HG02798 (cell line): Measurements from ENCODE around the gene PCBP3.
"Not testable (repeated sequence)": the region's sequence is repeated elsewhere in the genome, so short reads cannot be mapped to it uniquely, and the experiment has no call there.

ENCODE experiments used
- ATAC-seq: cut with Tn5 transposase; IDR thresholded peaks from one replicate; pipeline ENCODE4 v1.9.1; 2021; ENCODE audit warnings: mild to moderate bottlenecking; ENCODE audit not compliant: unreplicated experiment, poor library complexity

Gene PCBP3

DNA sequence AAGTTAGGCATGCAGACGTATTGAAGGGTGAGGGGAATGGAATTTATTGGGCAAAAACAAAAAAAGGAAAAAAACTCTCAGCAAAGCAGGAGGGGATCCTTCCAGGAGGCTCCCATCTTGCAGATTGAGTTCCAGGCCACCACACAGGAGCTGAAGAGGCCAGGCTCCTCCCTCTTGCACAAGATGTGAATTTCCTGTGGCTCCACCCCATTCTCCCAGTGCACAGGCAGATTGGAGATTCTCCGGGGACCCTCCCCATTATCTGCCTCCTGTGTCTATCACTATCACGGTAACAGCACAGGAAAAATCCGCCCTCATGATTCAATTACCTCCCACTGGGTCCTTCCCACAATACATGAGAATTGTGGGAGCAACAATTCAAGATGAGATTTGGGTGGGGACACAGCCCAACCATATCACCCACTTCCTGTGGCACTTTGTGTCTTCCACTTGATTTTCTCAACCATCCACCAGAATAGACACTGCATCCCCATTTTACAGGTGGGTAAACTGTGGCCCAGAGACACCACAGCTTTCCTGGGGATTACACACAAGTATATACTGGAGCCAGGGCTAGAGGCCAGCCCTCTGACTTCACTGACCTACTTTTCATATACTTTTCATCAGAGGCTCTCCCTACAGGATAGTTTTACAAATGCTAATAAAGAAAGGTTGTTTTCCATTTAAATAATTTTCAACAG lies 319.2 kb downstream of the PCBP3 start:
- no peak for ATAC-seq

DNA sequence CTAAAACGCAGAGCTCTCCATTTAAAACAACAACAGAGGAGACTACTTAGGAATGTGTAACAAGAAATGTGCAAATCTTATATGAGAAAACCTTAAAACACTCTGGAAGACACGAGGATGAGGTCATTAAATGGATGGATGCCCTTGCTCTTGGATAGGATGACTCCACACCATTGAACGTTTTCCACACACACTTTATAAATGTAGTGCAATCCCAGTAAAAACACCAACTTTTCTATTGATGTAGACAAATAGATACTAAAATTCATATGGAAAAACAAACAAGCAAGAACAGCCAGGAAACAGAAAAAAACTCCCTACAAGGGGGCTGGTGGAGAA lies 319.7 kb downstream of the PCBP3 start:
- ATAC-seq: no peak

DNA sequence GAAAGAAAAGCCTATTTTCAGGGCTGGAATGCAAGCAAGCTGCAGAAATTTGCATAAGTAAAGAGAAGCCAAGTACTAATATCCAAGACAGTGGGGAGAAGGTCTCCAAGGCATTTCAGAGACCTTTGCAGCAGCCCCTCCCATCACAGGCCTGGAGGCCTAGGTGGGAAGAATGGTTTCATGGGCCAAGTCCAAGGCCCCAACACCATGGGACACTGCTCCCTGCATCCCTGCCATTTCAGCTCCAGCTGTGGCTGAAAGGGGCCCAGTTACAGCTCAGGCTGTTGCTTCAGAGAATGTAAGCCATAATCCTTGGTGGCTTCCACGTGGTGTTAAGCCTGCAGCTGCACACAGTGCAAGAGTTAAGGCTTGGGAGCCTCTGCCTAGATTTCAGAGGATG lies 321.1 kb downstream of the PCBP3 start:
- no peak for ATAC-seq

- no peak for ATAC-seq
Observed at GRCh38 chr21:45965084-45965809, 321.7 kb downstream of the PCBP3 start.

DNA sequence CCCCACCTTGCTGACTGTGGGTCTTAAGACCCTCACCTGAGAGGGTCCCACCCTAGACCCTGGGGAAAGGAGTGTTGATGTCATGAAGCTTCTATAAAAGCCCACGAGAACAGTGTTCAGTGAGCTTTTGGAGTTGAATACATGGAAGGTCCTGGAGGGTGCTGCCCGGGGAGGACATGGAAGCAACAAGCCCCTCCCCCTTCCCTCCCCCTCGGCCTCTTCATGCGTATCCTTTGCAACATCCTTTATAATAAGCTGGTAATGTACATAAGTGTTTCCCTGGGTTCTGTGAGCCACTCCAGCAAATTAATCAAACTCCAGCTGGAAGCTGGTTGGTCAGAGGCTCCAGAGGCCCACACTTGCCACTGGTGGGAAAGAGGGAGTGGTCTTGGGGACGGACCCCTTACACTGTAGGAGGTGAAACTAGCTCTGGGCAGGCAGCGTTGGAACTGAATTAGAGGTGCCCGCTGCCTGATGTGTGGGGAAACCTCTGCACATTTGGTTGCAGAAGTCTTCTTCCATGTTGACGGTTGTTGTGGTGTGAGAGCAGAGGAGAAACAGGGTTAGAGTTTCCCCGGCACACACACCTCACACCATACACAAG lies 323.4 kb downstream of the PCBP3 start:
- no peak for ATAC-seq

DNA sequence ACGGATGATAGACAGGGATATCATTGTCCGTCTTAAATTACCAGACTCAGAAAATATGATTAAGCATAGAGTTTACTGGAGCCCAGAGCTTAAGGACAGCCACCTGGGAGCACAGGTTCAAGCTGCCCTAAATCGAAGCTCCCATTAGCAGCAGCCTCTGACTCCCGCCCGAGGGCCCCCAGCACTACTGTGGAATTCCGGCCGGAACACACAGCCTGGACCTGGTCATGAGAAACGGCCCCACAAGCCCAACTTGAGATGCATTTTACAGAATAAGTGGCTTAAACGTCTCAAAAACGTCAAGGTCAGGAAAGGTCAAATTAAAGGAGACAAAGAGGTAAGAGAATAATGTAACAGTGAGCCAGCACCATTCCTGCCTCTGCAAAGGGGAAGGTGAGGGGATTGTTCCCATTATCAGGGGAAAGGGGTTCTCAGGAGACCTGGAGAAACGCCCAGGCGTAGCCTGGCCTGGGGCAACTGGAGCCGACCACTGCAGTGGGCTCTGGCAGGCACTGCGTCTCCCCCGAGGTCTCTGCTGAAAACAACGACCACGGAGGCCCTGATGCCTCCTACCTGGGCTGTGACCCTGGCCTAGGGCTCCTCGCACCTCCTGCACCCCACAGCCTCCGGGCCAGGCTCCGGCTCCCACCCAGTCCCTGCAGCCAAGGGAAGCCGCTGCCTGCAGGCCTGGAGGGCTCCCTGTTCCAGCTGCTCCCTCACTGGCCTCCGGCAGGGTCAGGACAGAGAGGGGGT lies 326.6 kb downstream of the PCBP3 start:
- ATAC-seq: no peak

DNA sequence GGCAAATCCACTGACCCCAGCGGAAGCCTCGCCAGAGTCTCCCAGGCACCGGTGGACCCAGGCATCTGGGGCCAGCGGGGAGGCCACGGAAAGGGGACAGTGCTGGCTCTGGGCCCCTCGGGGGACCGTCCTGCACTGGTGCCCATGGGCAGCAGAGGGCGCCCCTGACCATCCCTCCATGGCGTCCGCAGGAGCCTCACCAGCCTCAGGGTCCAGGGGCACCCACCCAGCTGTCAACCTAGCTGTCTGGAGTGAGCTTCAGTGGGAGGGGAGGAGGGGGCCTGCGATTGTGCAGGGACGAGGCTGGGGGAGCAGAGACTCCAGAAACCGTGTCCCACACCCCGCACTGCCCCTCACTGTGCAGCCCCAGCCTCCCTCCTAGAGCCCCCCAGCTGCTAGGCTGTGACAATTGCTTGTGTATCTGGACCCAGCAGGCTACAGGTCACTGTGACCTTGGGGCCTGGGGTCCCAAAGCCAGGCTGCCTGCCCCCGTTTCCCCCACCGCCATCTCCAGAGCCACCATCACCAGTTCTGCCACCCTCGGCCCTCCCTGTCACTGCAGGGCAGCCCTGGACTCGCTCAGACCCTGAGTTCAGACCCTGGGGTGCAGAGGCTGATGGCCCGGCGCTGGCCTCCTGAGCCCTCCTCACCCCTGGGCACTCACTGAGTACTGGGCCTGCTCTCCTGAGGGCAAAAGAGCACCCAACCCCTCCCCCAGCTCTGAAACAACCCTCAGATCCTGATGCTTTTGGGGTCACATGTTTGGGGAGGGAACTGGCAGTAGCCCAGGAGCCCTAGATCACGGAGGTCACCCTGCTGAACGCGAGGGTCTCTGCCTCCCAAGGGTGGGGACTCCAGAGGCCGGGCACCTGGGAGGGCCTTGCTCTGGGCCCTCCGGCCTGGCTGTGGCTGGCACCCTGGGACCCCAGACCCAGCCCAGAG lies 327.4 kb downstream of the PCBP3 start:
- no peak for ATAC-seq

DNA sequence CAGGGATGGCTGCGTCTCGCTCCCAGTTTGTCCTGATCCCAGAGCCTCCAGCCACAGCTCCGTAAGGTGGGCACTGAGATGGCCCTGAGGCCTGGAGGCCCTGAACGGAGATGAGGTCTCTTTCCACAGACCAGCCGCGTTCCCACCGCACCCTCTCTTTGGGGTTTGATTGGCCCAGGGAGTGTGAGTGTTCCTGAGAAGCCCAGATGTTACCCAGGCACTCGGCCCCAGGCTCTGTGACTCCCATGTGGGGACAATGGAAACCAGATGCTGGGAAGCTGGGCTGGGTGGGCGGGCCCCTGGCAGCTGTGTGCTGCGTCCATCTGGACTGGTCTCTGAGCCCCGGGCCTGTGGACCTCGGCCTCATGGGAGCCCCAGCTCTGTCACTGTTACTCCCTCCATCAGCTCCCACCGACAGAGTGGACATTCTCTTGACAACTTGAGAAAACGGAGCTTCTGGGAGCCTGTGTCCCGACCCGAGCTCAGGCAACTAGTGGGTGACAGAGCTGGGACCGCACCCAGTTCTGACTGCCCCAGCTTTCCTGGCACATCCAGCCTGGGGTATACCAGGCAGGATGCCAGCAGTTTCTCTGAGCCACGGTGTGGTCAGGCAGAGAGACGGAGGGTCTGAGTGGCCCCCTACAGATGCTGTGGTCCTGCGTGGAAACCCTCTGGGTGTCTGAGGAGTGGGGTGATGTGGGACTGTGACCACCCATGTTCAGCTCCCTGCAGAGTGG lies 328.3 kb downstream of the PCBP3 start:
- no peak for ATAC-seq

DNA sequence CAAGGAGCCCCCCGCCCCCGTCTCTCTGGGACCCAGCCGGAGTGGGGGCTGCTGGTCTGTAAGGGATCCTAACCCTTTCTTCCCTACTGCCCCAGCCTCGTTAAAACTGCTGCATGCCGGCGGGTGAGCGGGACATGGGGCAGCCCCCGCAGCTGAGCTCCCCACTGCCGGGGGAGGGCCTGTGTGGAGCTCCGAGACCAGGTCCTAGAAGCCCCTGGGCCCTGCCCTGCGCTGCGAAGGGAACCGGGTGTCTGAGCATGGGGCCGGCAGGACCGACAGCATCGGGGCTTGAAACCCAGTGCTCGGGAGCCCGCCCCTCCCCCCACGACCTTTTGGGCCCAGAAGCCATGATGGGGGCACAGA lies 328.8 kb downstream of the PCBP3 start:
- no peak for ATAC-seq

DNA sequence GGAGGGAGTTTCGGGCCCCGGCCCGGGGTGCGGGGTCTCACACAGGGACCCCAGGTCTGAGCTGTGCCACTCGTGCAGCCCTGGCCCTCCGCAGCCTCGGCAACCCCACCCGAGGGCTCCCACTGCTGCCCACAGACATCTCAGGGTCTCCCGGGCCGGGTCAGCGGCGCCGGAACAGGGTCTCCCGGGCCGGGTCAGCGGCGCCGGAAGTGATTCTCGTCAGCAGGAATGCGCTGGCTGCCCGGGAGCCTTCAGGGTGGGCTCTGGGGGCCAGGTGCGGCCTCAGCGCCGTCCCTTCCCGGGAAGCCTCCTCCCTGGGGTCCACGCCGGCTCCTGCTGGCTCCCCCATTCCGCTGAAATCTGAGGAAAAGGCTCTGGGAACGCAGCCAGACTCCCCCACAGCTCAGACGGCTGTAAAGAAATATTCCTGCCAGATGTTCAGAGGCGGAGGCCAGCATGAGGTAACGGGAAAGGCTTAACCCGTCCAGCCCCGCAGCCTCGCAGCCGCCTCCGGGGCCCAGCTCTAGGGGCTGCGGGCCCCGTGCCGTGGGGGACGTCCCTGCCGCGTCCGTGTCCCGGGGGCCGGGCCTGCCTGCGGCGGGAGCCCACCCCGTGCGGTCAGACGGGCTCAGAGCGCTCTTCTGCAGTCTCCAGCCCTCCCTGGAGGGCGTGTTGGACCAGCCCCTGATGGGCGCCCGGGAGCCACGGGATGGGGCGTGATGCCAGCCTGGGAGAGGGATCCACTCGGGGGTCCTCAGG lies 329.4 kb downstream of the PCBP3 start:
- no peak for ATAC-seq

- ATAC-seq: no peak
Observed at GRCh38 chr21:45973475-45974072, 330.0 kb downstream of the PCBP3 start.

DNA sequence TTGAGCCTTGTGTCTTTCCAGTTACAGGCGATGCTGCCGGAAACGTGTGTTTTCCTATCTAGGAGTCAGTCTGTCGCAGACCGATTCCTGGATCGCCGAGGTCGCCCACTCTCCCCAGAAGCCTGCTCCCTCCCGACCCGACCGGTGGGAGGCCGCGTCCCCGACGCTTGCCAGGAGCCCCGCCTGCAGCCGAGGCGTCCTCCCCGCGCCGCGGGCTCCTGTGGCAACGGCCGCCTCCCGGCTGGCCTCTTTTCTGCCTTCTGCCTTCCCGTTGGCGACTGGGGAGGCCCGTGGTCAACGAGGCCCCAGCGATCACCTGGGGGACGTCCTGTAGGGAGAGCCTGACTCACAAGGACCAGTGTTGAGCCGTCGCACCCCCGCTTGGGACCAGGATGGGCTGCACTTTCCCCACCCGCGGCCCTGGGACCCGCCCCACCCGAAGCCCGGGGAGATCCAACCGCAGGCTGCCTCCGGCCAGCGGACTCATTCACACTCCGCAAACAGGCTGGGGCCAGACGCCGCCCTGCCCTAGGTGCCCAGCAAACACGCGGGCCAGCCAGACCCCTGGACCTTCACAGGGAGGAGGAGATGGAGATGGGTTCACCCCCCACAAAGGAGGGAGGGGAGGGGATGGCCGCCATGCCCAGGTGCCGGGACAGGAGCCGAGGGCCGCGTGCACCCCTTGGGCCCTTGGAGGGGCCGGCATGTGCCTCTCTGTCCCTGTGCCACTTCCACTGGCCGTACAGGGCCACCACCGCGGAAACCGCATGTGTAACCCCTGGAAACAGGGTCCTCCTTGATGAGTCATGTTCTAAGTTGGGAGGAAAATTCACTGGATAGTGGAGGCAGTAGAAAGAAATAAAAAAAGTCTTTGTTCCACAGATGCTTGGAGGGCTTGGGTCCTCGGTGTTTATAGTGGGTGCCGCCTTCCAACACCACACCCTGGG lies 330.8 kb downstream of the PCBP3 start:
- ATAC-seq: no peak

- ATAC-seq: no peak
Observed at GRCh38 chr21:45975020-45975666, 331.6 kb downstream of the PCBP3 start.

GRCh38 chr21:45975667-45976409 lies 332.3 kb downstream of the PCBP3 start:
- not testable (repeated sequence) for ATAC-seq

GRCh38 chr21:45976701-45977311 lies 333.3 kb downstream of the PCBP3 start:
- ATAC-seq: no peak

DNA sequence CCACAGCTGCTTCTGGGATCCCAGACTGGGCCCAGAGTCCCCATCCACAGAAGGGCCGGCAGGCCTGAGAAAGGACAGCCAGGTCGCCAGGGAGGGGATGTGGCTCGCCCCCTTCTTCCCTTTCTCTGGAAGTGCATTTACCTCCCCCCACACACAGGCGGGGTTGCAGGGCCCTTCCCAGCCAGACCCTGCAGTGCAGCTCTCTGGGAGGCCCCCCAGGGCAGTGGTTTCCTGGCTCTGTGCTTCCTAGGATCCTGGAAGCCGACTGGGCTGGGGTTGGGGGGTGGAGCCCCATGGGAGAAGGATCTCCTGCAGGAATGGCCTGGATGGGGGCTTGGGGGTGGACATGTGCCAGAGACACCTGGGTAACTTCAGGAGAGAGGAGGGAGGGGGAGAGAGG lies 333.9 kb downstream of the PCBP3 start:
- ATAC-seq: no peak
